ENCODE measurements around the gene REG4. TPM values are rescaled to one million over a fixed set of nuclear protein-coding genes. Genes with fewer than 3 reads are reported as not detected.

Gene REG4
- total RNA-seq, 1 donor from 2014 or later = 0.16 TPM

DNA sequence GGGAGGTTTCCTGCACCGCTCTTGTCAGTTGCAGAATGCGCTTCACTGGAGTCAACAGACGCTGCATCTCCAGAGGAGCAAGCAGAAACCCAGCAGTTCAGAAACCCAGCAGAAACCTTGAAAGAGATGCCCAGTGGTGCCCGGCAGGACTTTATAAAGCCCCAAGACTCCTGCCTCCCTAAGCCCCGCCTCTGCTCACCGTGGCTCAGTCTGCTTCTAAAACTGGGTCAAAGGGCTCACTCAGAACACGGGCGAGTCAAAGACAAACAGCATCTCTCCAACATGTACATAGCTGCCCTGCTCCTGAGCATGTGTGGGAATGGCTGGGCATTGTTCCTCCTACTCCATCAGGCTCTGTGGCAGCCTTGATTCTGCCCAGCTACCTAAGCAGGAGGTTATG is 42.5 kb downstream of the REG4 start, which contains the start of gene HMGCS2:
Gene HMGCS2 (minus strand): TSS at position 128 of the 400 bp plus-strand sequence. CDS start 61 bp downstream, at position 67.
- peaks cover 2% of the 10 kb centered on the region for H3K36me3 Mint-ChIP-seq

DNA sequence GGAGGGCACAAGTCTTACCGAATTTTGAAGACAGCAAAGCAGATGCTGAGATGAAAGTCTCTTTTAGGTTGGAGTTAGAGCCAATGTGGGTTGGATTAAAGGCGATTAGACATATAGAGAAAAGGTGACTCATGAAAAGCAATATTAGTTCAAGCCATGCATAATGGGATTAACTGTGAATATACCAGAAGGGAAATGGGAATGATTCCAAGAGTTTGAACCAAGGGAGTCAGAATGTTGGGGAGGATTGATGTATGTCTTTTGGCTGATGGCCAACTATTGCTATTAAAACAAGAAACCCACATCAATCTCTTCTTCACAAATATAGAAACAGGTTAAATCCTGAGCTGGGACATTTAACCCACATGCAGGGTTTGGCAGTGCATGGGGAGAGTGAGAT is 43.8 kb downstream of the REG4 start:
- Mint-ChIP-seq H3K27ac (peak overlapping the region; percentile 28), H3K36me3 (peaks cover 2% of the 10 kb centered on the region), H3K27me3 (ENCODE audit: low read depth) (no peaks in the 10 kb centered on the region), H3K4me3 (no peak overlapping the region), H3K9me3 (peaks cover 4% of the 10 kb centered on the region), H3K4me1 (peaks cover 34% of the 10 kb centered on the region)
- TF ChIP-seq, protein P1, sequence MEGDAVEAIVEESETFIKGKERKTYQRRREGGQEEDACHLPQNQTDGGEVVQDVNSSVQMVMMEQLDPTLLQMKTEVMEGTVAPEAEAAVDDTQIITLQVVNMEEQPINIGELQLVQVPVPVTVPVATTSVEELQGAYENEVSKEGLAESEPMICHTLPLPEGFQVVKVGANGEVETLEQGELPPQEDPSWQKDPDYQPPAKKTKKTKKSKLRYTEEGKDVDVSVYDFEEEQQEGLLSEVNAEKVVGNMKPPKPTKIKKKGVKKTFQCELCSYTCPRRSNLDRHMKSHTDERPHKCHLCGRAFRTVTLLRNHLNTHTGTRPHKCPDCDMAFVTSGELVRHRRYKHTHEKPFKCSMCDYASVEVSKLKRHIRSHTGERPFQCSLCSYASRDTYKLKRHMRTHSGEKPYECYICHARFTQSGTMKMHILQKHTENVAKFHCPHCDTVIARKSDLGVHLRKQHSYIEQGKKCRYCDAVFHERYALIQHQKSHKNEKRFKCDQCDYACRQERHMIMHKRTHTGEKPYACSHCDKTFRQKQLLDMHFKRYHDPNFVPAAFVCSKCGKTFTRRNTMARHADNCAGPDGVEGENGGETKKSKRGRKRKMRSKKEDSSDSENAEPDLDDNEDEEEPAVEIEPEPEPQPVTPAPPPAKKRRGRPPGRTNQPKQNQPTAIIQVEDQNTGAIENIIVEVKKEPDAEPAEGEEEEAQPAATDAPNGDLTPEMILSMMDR (IDR thresholded peaks at IDR 0.05; ENCODE audit: unreplicated experiment) = no peak
- DNase-seq (ENCODE audit: low spot score in 2 of 2, unreplicated experiment in 2 of 2) = no peak

More for the DNA sequence above, 42.5 kb downstream of the REG4 start, which contains the start of gene HMGCS2:
- H3K4me1 Mint-ChIP-seq = peaks cover 41% of the 10 kb centered on the region
- H3K27me3 Mint-ChIP-seq (ENCODE audit: low read depth) = no peaks in the 10 kb centered on the region
- no peak within 1 kb of the TSS for H3K27ac Mint-ChIP-seq
- H3K4me3 Mint-ChIP-seq = no peak within 1 kb of the TSS
- peaks cover 4% of the 10 kb centered on the region for H3K9me3 Mint-ChIP-seq
- DNase-seq (ENCODE audit: low spot score in 2 of 2, unreplicated experiment in 2 of 2) = no peak
- TF ChIP-seq, protein P1 (IDR thresholded peaks at IDR 0.05; ENCODE audit: unreplicated experiment) = no peak

DNA sequence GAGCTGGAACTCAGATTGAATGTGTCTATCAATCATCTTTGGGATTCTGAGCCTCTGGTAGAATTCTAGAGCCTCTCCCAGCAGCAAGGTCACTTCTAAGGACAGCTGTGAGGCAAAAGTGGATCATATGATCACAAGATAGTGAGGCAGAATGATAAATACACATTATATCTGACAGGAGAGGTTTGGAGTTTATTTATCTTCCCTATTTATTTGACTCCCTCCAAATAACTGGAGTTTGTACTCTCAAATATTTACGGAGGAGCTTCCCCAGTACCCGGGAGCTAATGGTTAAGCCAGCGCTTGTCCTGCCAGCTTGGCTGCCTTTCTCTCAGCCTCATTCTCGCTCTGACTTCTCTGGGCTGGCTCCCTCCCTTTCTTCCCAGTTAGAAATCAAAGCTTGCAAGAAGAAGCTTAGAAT is 44.9 kb downstream of the REG4 start:
- H3K36me3 Mint-ChIP-seq = peaks cover 2% of the 10 kb centered on the region
- no peaks in the 10 kb centered on the region for H3K27me3 Mint-ChIP-seq (ENCODE audit: low read depth)

DNA sequence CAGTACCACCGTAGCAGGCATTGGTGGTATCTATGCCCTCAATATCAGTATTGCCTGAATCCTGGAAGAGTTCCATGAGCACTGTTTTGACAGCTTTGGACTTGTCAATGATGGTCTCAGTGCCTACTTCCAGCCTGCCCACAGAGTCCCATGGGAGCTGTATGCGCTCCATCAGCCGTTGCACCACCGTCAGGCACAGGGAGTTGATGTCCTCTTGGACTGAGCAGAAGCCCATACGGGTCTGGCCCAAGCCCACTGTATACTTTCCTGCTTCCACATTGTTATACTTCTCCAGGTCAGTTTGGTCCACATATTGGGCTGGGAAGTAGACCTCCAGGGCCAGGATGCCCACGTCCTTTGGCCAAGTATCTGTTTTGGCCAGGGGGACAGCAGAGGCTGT is 47.0 kb downstream of the REG4 start:
- no peak for DNase-seq (ENCODE audit: low spot score in 2 of 2, unreplicated experiment in 2 of 2)
- Mint-ChIP-seq H3K4me1 (peaks cover 34% of the 10 kb centered on the region), H3K9me3 (peaks cover 4% of the 10 kb centered on the region), H3K27me3 (ENCODE audit: low read depth) (peaks cover 2% of the 10 kb centered on the region), H3K27ac (no peak overlapping the region), H3K36me3 (peaks cover 2% of the 10 kb centered on the region), H3K4me3 (no peak overlapping the region)
- TF ChIP-seq, protein P1 (IDR thresholded peaks at IDR 0.05; ENCODE audit: unreplicated experiment) = no peak

More for the DNA sequence above, 44.9 kb downstream of the REG4 start:
- Mint-ChIP-seq H3K9me3 (peaks cover 4% of the 10 kb centered on the region), H3K4me3 (no peak overlapping the region), H3K4me1 (peaks cover 34% of the 10 kb centered on the region), H3K27ac (peak overlapping the region; percentile 7)
- no peak for DNase-seq (ENCODE audit: low spot score in 2 of 2, unreplicated experiment in 2 of 2)
- TF ChIP-seq, protein P1 (IDR thresholded peaks at IDR 0.05; ENCODE audit: unreplicated experiment) = no peak

DNA sequence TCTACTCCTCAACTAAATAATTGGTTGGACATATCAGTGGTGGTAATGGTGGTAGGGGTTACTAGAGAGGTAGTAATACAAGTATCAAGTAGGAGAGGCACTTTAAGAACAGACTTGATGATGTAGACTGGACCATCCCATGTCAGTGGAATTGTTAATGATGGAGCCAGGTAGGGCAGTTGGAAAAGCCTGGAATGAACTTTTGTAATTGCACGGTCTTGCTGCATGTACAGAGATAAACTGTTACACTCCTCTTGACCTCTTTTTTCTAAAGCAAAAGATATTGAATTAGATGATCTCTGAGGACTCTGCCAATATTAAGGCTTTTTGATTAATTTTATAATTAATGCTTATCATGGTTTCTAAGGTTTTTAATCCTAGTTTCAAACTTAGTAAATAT is 48.3 kb downstream of the REG4 start:
- Mint-ChIP-seq H3K4me1 (peaks cover 22% of the 10 kb centered on the region), H3K9me3 (peaks cover 4% of the 10 kb centered on the region), H3K4me3 (no peak overlapping the region), H3K36me3 (peaks cover 2% of the 10 kb centered on the region), H3K27me3 (ENCODE audit: low read depth) (peaks cover 2% of the 10 kb centered on the region), H3K27ac (no peak overlapping the region)
- TF ChIP-seq, protein P1 (IDR thresholded peaks at IDR 0.05; ENCODE audit: unreplicated experiment) = no peak
- no peak for DNase-seq (ENCODE audit: low spot score in 2 of 2, unreplicated experiment in 2 of 2)

DNA sequence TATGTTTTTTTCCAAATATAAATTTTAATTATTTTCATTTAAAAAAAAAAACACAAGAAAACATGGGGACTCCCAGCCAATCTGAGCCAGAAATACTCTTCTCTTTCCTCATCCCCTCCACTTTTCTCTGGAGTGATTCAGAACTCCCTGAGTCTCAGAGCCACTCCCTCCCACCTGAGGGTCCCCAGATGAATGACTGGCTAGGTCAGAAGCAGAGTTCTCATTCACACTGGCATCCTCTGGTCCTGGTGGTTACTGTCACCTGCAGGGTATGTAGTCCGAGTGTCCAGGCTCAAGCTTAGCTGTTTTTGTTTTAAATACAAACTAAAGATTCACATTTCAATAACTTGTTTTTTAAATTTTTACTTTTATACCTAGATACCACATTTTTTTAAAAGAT is 48.9 kb downstream of the REG4 start:
- H3K27ac Mint-ChIP-seq = no peak overlapping the region
- peaks cover 4% of the 10 kb centered on the region for H3K9me3 Mint-ChIP-seq
- no peak for DNase-seq (ENCODE audit: low spot score in 2 of 2, unreplicated experiment in 2 of 2)
- peaks cover 2% of the 10 kb centered on the region for H3K36me3 Mint-ChIP-seq
- TF ChIP-seq, protein P1 (IDR thresholded peaks at IDR 0.05; ENCODE audit: unreplicated experiment) = no peak
- peaks cover 2% of the 10 kb centered on the region for H3K27me3 Mint-ChIP-seq (ENCODE audit: low read depth)
- H3K4me3 Mint-ChIP-seq = no peak overlapping the region
- H3K4me1 Mint-ChIP-seq = peaks cover 18% of the 10 kb centered on the region

Measured in mesothelial cell of epicardium (in vitro differentiated cells).